Measurements from ENCODE around the gene FBXO36. TPM values are rescaled to one million over a fixed set of nuclear protein-coding genes. Genes with fewer than 3 reads are reported as not detected.

The FBXO36 gene
- total and polyA plus RNA-seq, 2 donors (not counting 1 experiment from before 2014, with no cell fraction given) = 0.49 to 1.5 TPM

GRCh38 chr2:230008708-230009066, 86.4 kb downstream of the FBXO36 start:
- Histone ChIP-seq H2AFZ (ENCODE audit: insufficient read depth, low read depth, low read length, poor library complexity, severe bottlenecking) (peak overlapping the region; percentile 26), H4K20me1 (ENCODE audit: control insufficient read depth, insufficient read depth, low read length, poor library complexity, severe bottlenecking) (no peaks in the 10 kb centered on the region), H3K4me1 (ENCODE audit: control insufficient read depth in 2 of 2, insufficient read depth in 2 of 2, low read length in 2 of 2) (no peaks in the 10 kb centered on the region), H3K79me2 (ENCODE audit: control insufficient read depth, insufficient read depth, low read length) (no peaks in the 10 kb centered on the region), H3K27ac (ENCODE audit: low read length in 2 of 2) (no peak overlapping the region), H3K4me3 (ENCODE audit: control extremely low read depth in 1 of 5, extremely low read depth in 1 of 5, insufficient read depth in 1 of 5, low read depth in 2 of 5, low read length in 4 of 5) (no peak overlapping the region), H3K36me3 (replicated peaks in 1 of 2; ENCODE audit: control extremely low read depth in 1 of 2, control insufficient read depth in 1 of 2, extremely low read depth in 1 of 2, insufficient read depth in 2 of 2, low read length in 1 of 2) (no peaks in the 10 kb centered on the region), H3K9me3 (ENCODE audit: control extremely low read depth in 1 of 3, control insufficient read depth in 2 of 3, insufficient read depth in 1 of 3, low read length in 2 of 3) (no peaks in the 10 kb centered on the region), H3K9ac (ENCODE audit: low read length) (peak overlapping the region; percentile 1), H3K4me2 (replicated peaks; ENCODE audit: low read depth, low read length, poor library complexity, severe bottlenecking) (no peak overlapping the region), H3K27me3 (replicated peaks in 1 of 4; ENCODE audit: control extremely low read depth in 1 of 4, control insufficient read depth in 3 of 4, insufficient read depth in 4 of 4, low read length in 3 of 4) (no peaks in the 10 kb centered on the region)
- no peak for TF ChIP-seq CTCF (IDR thresholded peaks at IDR 0.05)
- no peak for TF ChIP-seq EZH2 (IDR thresholded peaks at IDR 0.05; ENCODE audit: borderline replicate concordance, insufficient read depth, low read depth, low read length, poor library complexity, severe bottlenecking)
- Mint-ChIP-seq H3K9me3 (ENCODE audit: insufficient read depth) (no peaks in the 10 kb centered on the region), H3K4me3 (no peak overlapping the region), H3K4me1 (peaks cover 5% of the 10 kb centered on the region), H3K27ac (no peak overlapping the region), H3K27me3 (no peaks in the 10 kb centered on the region)
- ATAC-seq (ENCODE audit: low read depth) (no peak), DNase-seq (no peak)
- WGBS (ENCODE audit: insufficient coverage) = no CpG with 5 or more reads among the region's 1 CpG
- CTCF ChIA-PET = interaction anchor here (0.7 to 3.1 kb wide), 21 partner anchors 9 to 816 kb away, joined by 3 to 34 read pairs (median 4); partner anchors contain the start of gene SLC16A14
- intact Hi-C loops (cut with micrococcal nuclease) = loop anchor here (1.0 to 2.0 kb wide), 2 partner anchors 60 to 152 kb away; partner anchors contain the start of gene SLC16A14
- POLR2A ChIA-PET = no interaction called here

- Histone ChIP-seq H3K9ac (ENCODE audit: low read length) (no peak overlapping the region), H3K79me2 (ENCODE audit: control insufficient read depth, insufficient read depth, low read length) (no peaks in the 10 kb centered on the region), H4K20me1 (ENCODE audit: control insufficient read depth, insufficient read depth, low read length, poor library complexity, severe bottlenecking) (no peaks in the 10 kb centered on the region), H3K27ac (ENCODE audit: low read length in 2 of 2) (no peak overlapping the region), H2AFZ (ENCODE audit: insufficient read depth, low read depth, low read length, poor library complexity, severe bottlenecking) (no peak overlapping the region), H3K27me3 (replicated peaks in 1 of 4; ENCODE audit: control extremely low read depth in 1 of 4, control insufficient read depth in 3 of 4, insufficient read depth in 4 of 4, low read length in 3 of 4) (no peaks in the 10 kb centered on the region), H3K4me3 (ENCODE audit: control extremely low read depth in 1 of 5, extremely low read depth in 1 of 5, insufficient read depth in 1 of 5, low read depth in 2 of 5, low read length in 4 of 5) (no peak overlapping the region), H3K4me1 (ENCODE audit: control insufficient read depth in 2 of 2, insufficient read depth in 2 of 2, low read length in 2 of 2) (no peaks in the 10 kb centered on the region), H3K36me3 (replicated peaks in 1 of 2; ENCODE audit: control extremely low read depth in 1 of 2, control insufficient read depth in 1 of 2, extremely low read depth in 1 of 2, insufficient read depth in 2 of 2, low read length in 1 of 2) (no peaks in the 10 kb centered on the region), H3K9me3 (ENCODE audit: control extremely low read depth in 1 of 3, control insufficient read depth in 2 of 3, insufficient read depth in 1 of 3, low read length in 2 of 3) (no peaks in the 10 kb centered on the region), H3K4me2 (replicated peaks; ENCODE audit: low read depth, low read length, poor library complexity, severe bottlenecking) (no peak overlapping the region)
- WGBS (ENCODE audit: insufficient coverage) = 99% methylated on average over 6 of the region's 6 CpGs
- CTCF ChIA-PET = interaction anchor here (0.6 to 1.6 kb wide), 2 partner anchors 149 to 785 kb away, joined by 4 to 9 read pairs; no protein-coding TSS in a partner anchor
- ATAC-seq (ENCODE audit: low read depth) (no peak), DNase-seq (no peak)
- intact Hi-C loops (cut with micrococcal nuclease) = no loop called here
- Mint-ChIP-seq H3K4me1 (peaks cover 5% of the 10 kb centered on the region), H3K27me3 (no peaks in the 10 kb centered on the region), H3K9me3 (ENCODE audit: insufficient read depth) (no peaks in the 10 kb centered on the region), H3K4me3 (no peak overlapping the region), H3K27ac (no peak overlapping the region)
- POLR2A ChIA-PET = no interaction called here
- TF ChIP-seq CTCF (IDR thresholded peaks at IDR 0.05) (no peak), EZH2 (IDR thresholded peaks at IDR 0.05; ENCODE audit: borderline replicate concordance, insufficient read depth, low read depth, low read length, poor library complexity, severe bottlenecking) (no peak)
Observed at GRCh38 chr2:230010501-230010900, 88.2 kb downstream of the FBXO36 start.
